Keratinocyte (primary cell): Measurements from ENCODE around the gene BNC2. TPM values are rescaled to one million over a fixed set of nuclear protein-coding genes. Genes with fewer than 3 reads are reported as not detected.

Source experiments
- DNase-seq: peaks from one replicate; pipeline ENCODE4 v3.0.0-alpha.2; 2011; ENCODE audit warnings: low read depth, missing footprints, low spot score
- FAIRE-seq: peaks from 2 replicates; lab custom pipeline; 2011; peaks lifted over from hg19 to GRCh38; lab: Jason Lieb, UNC
- H2AFZ ChIP-seq: 2 replicates; pipeline ENCODE4 v1.6.0; 2012; ENCODE audit warnings: low read length, control low read depth, inconsistent platforms; ENCODE audit not compliant: control insufficient read depth
- H3K27ac ChIP-seq: 2 replicates; pipeline ENCODE4 v1.5.1; 2011; ENCODE audit warnings: low read length; ENCODE audit not compliant: control insufficient read depth, insufficient read depth
- H3K27me3 ChIP-seq: 3 replicates; pipeline ENCODE4 v1.6.0; 2011; ENCODE audit warnings: low read length; ENCODE audit not compliant: control insufficient read depth, insufficient read depth; ENCODE audit errors: extremely low read depth
- H3K36me3 ChIP-seq, 2 experiments: 2 replicates in 1 of 2; 3 replicates in 1 of 2; pipeline ENCODE4 v1.5.1; 2011; ENCODE audit warnings: low read length in 2 of 2, mild to moderate bottlenecking in 1 of 2; ENCODE audit not compliant: control insufficient read depth in 2 of 2, insufficient read depth in 2 of 2; ENCODE audit errors: extremely low read depth in 1 of 2
- H3K4me1 ChIP-seq: 3 replicates; pipeline ENCODE4 v1.5.1; 2011; ENCODE audit warnings: low read length; ENCODE audit not compliant: control insufficient read depth, insufficient read depth; ENCODE audit errors: extremely low read depth
- H3K4me2 ChIP-seq: 3 replicates; pipeline ENCODE4 v1.6.0; 2011; ENCODE audit warnings: low read depth, low read length; ENCODE audit not compliant: control insufficient read depth, insufficient read depth; ENCODE audit errors: extremely low read depth
- H3K4me3 ChIP-seq, 3 experiments: fragments of 200-600 bp in 1 of 3; sonication (generic) in 1 of 3; 2 replicates in 2 of 3; 3 replicates in 1 of 3; pipeline ENCODE4 v1.5.1; 2011 to 2016; ENCODE audit warnings: low read length in 3 of 3, mild to moderate bottlenecking in 3 of 3, control low read depth in 2 of 3, inconsistent platforms in 1 of 3, low read depth in 1 of 3, mixed read lengths in 1 of 3, mixed run types in 1 of 3, moderate library complexity in 1 of 3; ENCODE audit not compliant: control insufficient read depth in 2 of 3, insufficient read depth in 2 of 3; ENCODE audit errors: extremely low read depth in 1 of 3
- H3K79me2 ChIP-seq: 2 replicates; pipeline ENCODE4 v1.6.0; 2012; ENCODE audit warnings: low read length; ENCODE audit not compliant: control insufficient read depth, insufficient read depth
- H3K9ac ChIP-seq: 3 replicates; pipeline ENCODE4 v1.6.0; 2011; ENCODE audit warnings: low read length; ENCODE audit not compliant: control insufficient read depth, insufficient read depth; ENCODE audit errors: extremely low read depth
- H3K9me1 ChIP-seq: 3 replicates; pipeline ENCODE4 v1.6.0; 2011; ENCODE audit warnings: low read length; ENCODE audit not compliant: control insufficient read depth, insufficient read depth; ENCODE audit errors: extremely low read depth
- H3K9me3 ChIP-seq: 2 replicates; pipeline ENCODE4 v1.5.1; 2012; ENCODE audit warnings: low read depth, low read length; ENCODE audit not compliant: control insufficient read depth
- H4K20me1 ChIP-seq: 3 replicates; pipeline ENCODE4 v1.6.0; 2011; ENCODE audit warnings: low read length; ENCODE audit not compliant: control insufficient read depth, insufficient read depth; ENCODE audit errors: extremely low read depth
- EZH2 ChIP-seq: IDR thresholded peaks from one replicate; pipeline ENCODE4 v1.6.1; 2012; ENCODE audit warnings: inconsistent platforms, mild to moderate bottlenecking, low read length, moderate library complexity
- dilution Hi-C: fragments of 300-500 bp; cut with MboI; formaldehyde crosslinking; loops from one replicate; pipeline ENCODE4 v1.7.0; 2020; ENCODE audit warnings: low sequenced_read_pairs; ENCODE audit not compliant: extremely low pct_ligation_motif_present
- polyA plus RNA-seq, 5 experiments: library from polyadenylated mRNA; depleted of rRNA in 3 of 5; stranded (reverse) in 3 of 5; stranded (forward) in 1 of 5; unstranded in 1 of 5; fragments of >200 nt; gene quantifications; 1 replicate in 1 of 5; 2 replicates in 3 of 5; 3 replicates in 1 of 5; pipeline versions ENCODE4 v1.2.1 to v1.2.3, GENCODE V29; 2011 to 2012; ENCODE audit warnings: missing spikeins in 2 of 5, low read depth in 1 of 5, low replicate concordance in 1 of 5
- TF ChIP-seq, protein P1 (sequence below), 3 experiments: IDR thresholded peaks in 1 of 3; conservative IDR thresholded peaks in 1 of 3; optimal IDR thresholded peaks in 1 of 3; 2 replicates in 2 of 3; 3 replicates in 1 of 3; pipeline versions ENCODE3 to v1.5.1; 2011; ENCODE audit warnings: low read length in 3 of 3, mild to moderate bottlenecking in 3 of 3, moderate library complexity in 2 of 3, control low read depth in 1 of 3, inconsistent platforms in 1 of 3; ENCODE audit not compliant: insufficient read depth in 2 of 3; ENCODE audit errors: extremely low read depth in 1 of 3

The BNC2 gene
- polyA plus RNA-seq, 1 donor (not counting 4 experiments of a cell fraction or from before 2014, with no cell fraction given), result 1.1 TPM

- no peaks in the 10 kb centered on the region for H3K9me1 ChIP-seq
- TF ChIP-seq, protein P1, sequence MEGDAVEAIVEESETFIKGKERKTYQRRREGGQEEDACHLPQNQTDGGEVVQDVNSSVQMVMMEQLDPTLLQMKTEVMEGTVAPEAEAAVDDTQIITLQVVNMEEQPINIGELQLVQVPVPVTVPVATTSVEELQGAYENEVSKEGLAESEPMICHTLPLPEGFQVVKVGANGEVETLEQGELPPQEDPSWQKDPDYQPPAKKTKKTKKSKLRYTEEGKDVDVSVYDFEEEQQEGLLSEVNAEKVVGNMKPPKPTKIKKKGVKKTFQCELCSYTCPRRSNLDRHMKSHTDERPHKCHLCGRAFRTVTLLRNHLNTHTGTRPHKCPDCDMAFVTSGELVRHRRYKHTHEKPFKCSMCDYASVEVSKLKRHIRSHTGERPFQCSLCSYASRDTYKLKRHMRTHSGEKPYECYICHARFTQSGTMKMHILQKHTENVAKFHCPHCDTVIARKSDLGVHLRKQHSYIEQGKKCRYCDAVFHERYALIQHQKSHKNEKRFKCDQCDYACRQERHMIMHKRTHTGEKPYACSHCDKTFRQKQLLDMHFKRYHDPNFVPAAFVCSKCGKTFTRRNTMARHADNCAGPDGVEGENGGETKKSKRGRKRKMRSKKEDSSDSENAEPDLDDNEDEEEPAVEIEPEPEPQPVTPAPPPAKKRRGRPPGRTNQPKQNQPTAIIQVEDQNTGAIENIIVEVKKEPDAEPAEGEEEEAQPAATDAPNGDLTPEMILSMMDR (optimal IDR thresholded peaks at IDR 0.05 in 1 of 3, IDR thresholded peaks at IDR 0.05 in 1 of 3, conservative IDR thresholded peaks at IDR 0.05 in 1 of 3; ENCODE audit: extremely low read depth in 1 of 3, insufficient read depth in 2 of 3, low read length in 3 of 3), result no peak
- TF ChIP-seq EZH2, result no peak
- H3K9me3 ChIP-seq, result no peaks in the 10 kb centered on the region
- H3K9ac ChIP-seq, result no peak overlapping the region
- peak; percentile 9 for FAIRE-seq
- no peak overlapping the region for H3K27ac ChIP-seq
- no peaks in the 10 kb centered on the region for H3K79me2 ChIP-seq
- H2AFZ ChIP-seq, result no peak overlapping the region
- no peak overlapping the region for H3K4me2 ChIP-seq
- dilution Hi-C loops, result no loop called here
- no peaks in the 10 kb centered on the region for H4K20me1 ChIP-seq
- H3K4me3 ChIP-seq, result no peak overlapping the region
- DNase-seq, result no peak
- no peaks in the 10 kb centered on the region for H3K27me3 ChIP-seq
- H3K36me3 ChIP-seq, result no peaks in the 10 kb centered on the region
- no peaks in the 10 kb centered on the region for H3K4me1 ChIP-seq
These were observed 324.8 kb downstream of the BNC2 start for GRCh38 chr9:16545639-16546038.

GRCh38 chr9:16544842-16545241 lies 325.6 kb downstream of the BNC2 start:
- H4K20me1 ChIP-seq, result no peaks in the 10 kb centered on the region
- no peak for FAIRE-seq

More at GRCh38 chr9:16544842-16545241, 325.6 kb downstream of the BNC2 start:
- Histone ChIP-seq H3K4me2 (no peak overlapping the region), H3K9me3 (no peaks in the 10 kb centered on the region), H2AFZ (no peak overlapping the region), H3K4me3 (no peak overlapping the region), H3K27ac (no peak overlapping the region), H3K27me3 (no peaks in the 10 kb centered on the region), H3K9ac (no peak overlapping the region), H3K36me3 (no peaks in the 10 kb centered on the region), H3K4me1 (no peaks in the 10 kb centered on the region), H3K9me1 (no peaks in the 10 kb centered on the region), H3K79me2 (no peaks in the 10 kb centered on the region)
- TF ChIP-seq, protein P1 (optimal IDR thresholded peaks at IDR 0.05 in 1 of 3, IDR thresholded peaks at IDR 0.05 in 1 of 3, conservative IDR thresholded peaks at IDR 0.05 in 1 of 3; ENCODE audit: extremely low read depth in 1 of 3, insufficient read depth in 2 of 3, low read length in 3 of 3), result no peak
- TF ChIP-seq EZH2, result no peak
- dilution Hi-C loops, result no loop called here
- DNase-seq, result no peak
